GM21367 (cell line): ENCODE data around the gene MCAT.

ENCODE experiments used
- ATAC-seq: cut with Tn5 transposase; IDR thresholded peaks from one replicate; pipeline ENCODE4 v1.9.1; 2021; ENCODE audit not compliant: unreplicated experiment

MCAT gene

GRCh38 chr22:43173566-43173965, 30.4 kb upstream of the MCAT start:
- no peak for ATAC-seq

GRCh38 chr22:43172191-43172590, 29.0 kb upstream of the MCAT start:
- no peak for ATAC-seq

- no peak for ATAC-seq
Observed at GRCh38 chr22:43171607-43172006, 28.4 kb upstream of the MCAT start.

GRCh38 chr22:43171019-43171491, 27.9 kb upstream of the MCAT start:
- no peak for ATAC-seq

- ATAC-seq = no peak
Observed at GRCh38 chr22:43170131-43170480, 26.9 kb upstream of the MCAT start.

GRCh38 chr22:43169310-43170130, 26.3 kb upstream of the MCAT start:
- no peak for ATAC-seq

- no peak for ATAC-seq
Observed at GRCh38 chr22:43168471-43169309, 25.5 kb upstream of the MCAT start.

GRCh38 chr22:43167001-43167589, 23.9 kb upstream of the MCAT start:
- ATAC-seq = no peak

- no peak for ATAC-seq
Observed at GRCh38 chr22:43166132-43166930, 23.1 kb upstream of the MCAT start.

GRCh38 chr22:43164636-43165035, 21.4 kb upstream of the MCAT start:
- no peak for ATAC-seq

- ATAC-seq = no peak
Observed at GRCh38 chr22:43163241-43163795, 20.1 kb upstream of the MCAT start.

GRCh38 chr22:43162412-43163150, 19.4 kb upstream of the MCAT start:
- no peak for ATAC-seq

- ATAC-seq = no peak
Observed at GRCh38 chr22:43160497-43161126, 17.4 kb upstream of the MCAT start.

GRCh38 chr22:43159484-43160178, 16.4 kb upstream of the MCAT start:
- no peak for ATAC-seq

GRCh38 chr22:43158778-43159483, 15.7 kb upstream of the MCAT start:
- ATAC-seq = no peak

GRCh38 chr22:43157874-43158546, 14.8 kb upstream of the MCAT start:
- ATAC-seq = no peak

GRCh38 chr22:43156413-43156812, 13.2 kb upstream of the MCAT start:
- ATAC-seq = no peak

GRCh38 chr22:43155789-43156188, 12.6 kb upstream of the MCAT start:
- ATAC-seq = no peak
